Measurements from ENCODE around the gene FPGS. TPM values are rescaled to one million over a fixed set of nuclear protein-coding genes. Genes with fewer than 3 reads are reported as not detected.
A peak's percentile ranks its signal among the peaks of the same experiment; 100 is the strongest.

Gene FPGS
- total RNA-seq, result 10 to 100 TPM; 42.5 to 91.4 (median 63.2) TPM

GRCh38 chr9:127802576-127803443 is at the start of gene FPGS:
Gene FPGS, plus strand, starts transcription at chr9:127802882. Its CDS starts 43 bp downstream, at chr9:127802925.
- H3K9me3 ChIP-seq, result no peaks in the 10 kb centered on the region
- TF ChIP-seq CTCF (IDR thresholded peaks at IDR 0.05) (peak in 1 of 4 experiments; percentile 9), POLR2AphosphoS5 (IDR thresholded peaks at IDR 0.05) (peak; percentile 49), POLR2A (IDR thresholded peaks at IDR 0.05) (peak; percentile 74 to 82), EP300 (IDR thresholded peaks at IDR 0.05) (no peak)
- H3K36me3 ChIP-seq, result peaks cover 0 to 28% of the 10 kb centered on the region in 2 donors
- peak within 1 kb of the TSS; percentile 76 to 97 (median 92) for H3K27ac ChIP-seq
- WGBS, 2 donors (ENCODE audit: low coverage in 1 of 2), result 0 to 3% methylated on average over 4 to 6 of the region's 83 CpGs
- H3K27me3 ChIP-seq, result no peaks in the 10 kb centered on the region
- peak; percentile 93 for ATAC-seq
- peak within 1 kb of the TSS; percentile 63 to 74 for H3K4me3 ChIP-seq
- peaks cover 0 to 35% (median 19%) of the 10 kb centered on the region in 3 donors for H3K4me1 ChIP-seq

GRCh38 chr9:127753148-127753547 is 49.5 kb upstream of the FPGS start:
- peaks cover 0 to 22% (median 12%) of the 10 kb centered on the region in 3 donors for H3K4me1 ChIP-seq
- H3K36me3 ChIP-seq, result peaks cover 0 to 34% of the 10 kb centered on the region in 2 donors
- H3K27me3 ChIP-seq, result peaks cover 88% of the 10 kb centered on the region
- no peak overlapping the region for H3K27ac ChIP-seq
- H3K4me3 ChIP-seq, result no peak overlapping the region
- no peaks in the 10 kb centered on the region for H3K9me3 ChIP-seq
- no peak for ATAC-seq
- TF ChIP-seq EP300 (IDR thresholded peaks at IDR 0.05) (no peak), CTCF (IDR thresholded peaks at IDR 0.05) (no peak)
- 66 to 70% methylated on average over 3 to 4 of the region's 8 CpGs for WGBS, 2 donors (ENCODE audit: low coverage in 1 of 2)

- TF ChIP-seq EP300 (IDR thresholded peaks at IDR 0.05) (no peak), CTCF (IDR thresholded peaks at IDR 0.05) (no peak), POLR2AphosphoS5 (IDR thresholded peaks at IDR 0.05) (no peak), POLR2A (IDR thresholded peaks at IDR 0.05) (no peak)
- no peak overlapping the region for H3K4me3 ChIP-seq
- H3K9me3 ChIP-seq, result no peaks in the 10 kb centered on the region
- H3K27ac ChIP-seq, result no peak overlapping the region
- H3K27me3 ChIP-seq, result peaks cover 85% of the 10 kb centered on the region
- peaks cover 0 to 22% (median 12%) of the 10 kb centered on the region in 3 donors for H3K4me1 ChIP-seq
- ATAC-seq, result no peak
- H3K36me3 ChIP-seq, result peaks cover 0 to 29% of the 10 kb centered on the region in 2 donors
- 61 to 67% methylated on average over 3 to 4 of the region's 8 CpGs for WGBS, 2 donors (ENCODE audit: low coverage in 1 of 2)
These were observed 49.1 kb upstream of the FPGS start for GRCh38 chr9:127753622-127754021.

- TF ChIP-seq POLR2AphosphoS5 (IDR thresholded peaks at IDR 0.05) (no peak), POLR2A (IDR thresholded peaks at IDR 0.05) (no peak), EP300 (IDR thresholded peaks at IDR 0.05) (no peak)
- no peak for ATAC-seq
These were observed 48.3 kb upstream of the FPGS start for GRCh38 chr9:127754099-127755060.

More at GRCh38 chr9:127754099-127755060, 48.3 kb upstream of the FPGS start:
- peak overlapping the region in 2 of 4 donors; percentile 35 to 47 for H3K27ac ChIP-seq
- H3K9me3 ChIP-seq, result no peaks in the 10 kb centered on the region
- peaks cover 0 to 21% of the 10 kb centered on the region in 2 donors for H3K36me3 ChIP-seq
- H3K4me3 ChIP-seq, result peak overlapping the region in 1 of 2 donors; percentile 24
- WGBS, 2 donors (ENCODE audit: low coverage in 1 of 2), result 40% methylated on average over 5 of the region's 86 CpGs; no CpG with 5 or more reads in 1 of the 2 donors
- peaks cover 0 to 22% (median 12%) of the 10 kb centered on the region in 3 donors for H3K4me1 ChIP-seq
- peaks cover 78% of the 10 kb centered on the region for H3K27me3 ChIP-seq

Measured in gastroesophageal sphincter (tissue), 4 donors.